Adipose tissue (tissue), 3 donors: ENCODE data around the gene ISCU. TPM values are rescaled to one million over a fixed set of nuclear protein-coding genes. Genes with fewer than 3 reads are reported as not detected.
"Not testable (repeated sequence)": the region's sequence is repeated elsewhere in the genome, so short reads cannot be mapped to it uniquely, and the experiment has no call there.

Experiments
- H3K27ac ChIP-seq: one replicate; pipeline ENCODE4 v1.5.1; 2013; ENCODE audit warnings: low read depth, low read length
- WGBS, 3 donors: extraction: QIAGEN DNeasy Blood & Tissue Kit; methylation state at CpG; one replicate each; pipeline ENCODE4 v1.1.7; 2013; 5-methylcytosine and 5-hydroxymethylcytosine counted together
- polyA plus RNA-seq, 3 donors: library from polyadenylated mRNA; stranded (reverse); fragments of 200-250 nt; gene quantifications; one replicate each; pipeline ENCODE4 v1.2.3, GENCODE V29; 2013
- donor health status: healthy with polysubstance abuse.
- donor health status: Bipolar disorder and iron deficiency.
- donor health status: healthy.

ISCU gene
- polyA plus RNA-seq, 3 donors: 59.0 to 267 (median 184) TPM

DNA sequence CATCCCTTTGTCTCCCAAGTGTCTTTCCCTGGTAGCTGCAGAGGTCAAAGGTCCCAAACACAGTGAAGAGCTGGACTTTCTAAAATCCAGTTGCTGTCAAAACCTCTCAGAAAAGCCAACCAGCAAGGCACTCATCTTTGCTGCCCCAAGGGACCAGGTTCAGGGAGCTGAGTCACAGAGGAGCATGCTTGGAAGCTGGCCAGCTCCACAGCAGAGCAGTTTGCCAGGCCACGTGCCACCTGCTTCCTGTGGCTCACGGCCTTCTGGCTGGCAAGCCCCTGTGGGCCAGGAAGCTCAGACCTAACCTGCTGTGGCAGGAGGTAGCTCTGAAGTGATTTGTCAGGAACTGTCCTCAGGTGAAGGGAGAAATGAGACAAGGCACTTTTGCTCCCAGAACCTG, 3.6 kb downstream of the ISCU start:
- WGBS, 3 donors: 10 to 13% (median 13%) methylated on average over 2 of the region's 2 CpGs
- no peak overlapping the region for H3K27ac ChIP-seq

DNA sequence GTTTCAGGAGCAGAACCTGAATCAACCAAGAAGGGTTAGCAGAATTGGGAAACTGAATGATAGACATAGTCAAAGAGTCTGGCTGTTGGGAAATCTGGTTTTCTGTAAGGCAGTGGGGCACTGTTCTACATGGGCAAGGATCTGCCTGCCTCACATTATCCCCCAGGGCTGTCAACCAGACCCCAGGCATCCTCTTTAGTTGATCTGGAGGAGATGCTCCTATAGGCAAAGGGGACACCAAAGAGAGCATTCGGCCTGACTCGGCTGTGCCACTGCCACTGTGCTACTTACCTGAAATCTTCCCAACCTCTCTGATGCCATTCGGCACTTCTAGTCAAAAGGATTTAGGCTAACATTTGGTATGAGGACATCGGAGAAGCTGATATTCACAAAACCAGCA, 4.1 kb downstream of the ISCU start:
- H3K27ac ChIP-seq: no peak overlapping the region
- 92 to 95% (median 95%) methylated on average over 4 of the region's 4 CpGs for whole genome bisulfite sequencing, 3 donors

DNA sequence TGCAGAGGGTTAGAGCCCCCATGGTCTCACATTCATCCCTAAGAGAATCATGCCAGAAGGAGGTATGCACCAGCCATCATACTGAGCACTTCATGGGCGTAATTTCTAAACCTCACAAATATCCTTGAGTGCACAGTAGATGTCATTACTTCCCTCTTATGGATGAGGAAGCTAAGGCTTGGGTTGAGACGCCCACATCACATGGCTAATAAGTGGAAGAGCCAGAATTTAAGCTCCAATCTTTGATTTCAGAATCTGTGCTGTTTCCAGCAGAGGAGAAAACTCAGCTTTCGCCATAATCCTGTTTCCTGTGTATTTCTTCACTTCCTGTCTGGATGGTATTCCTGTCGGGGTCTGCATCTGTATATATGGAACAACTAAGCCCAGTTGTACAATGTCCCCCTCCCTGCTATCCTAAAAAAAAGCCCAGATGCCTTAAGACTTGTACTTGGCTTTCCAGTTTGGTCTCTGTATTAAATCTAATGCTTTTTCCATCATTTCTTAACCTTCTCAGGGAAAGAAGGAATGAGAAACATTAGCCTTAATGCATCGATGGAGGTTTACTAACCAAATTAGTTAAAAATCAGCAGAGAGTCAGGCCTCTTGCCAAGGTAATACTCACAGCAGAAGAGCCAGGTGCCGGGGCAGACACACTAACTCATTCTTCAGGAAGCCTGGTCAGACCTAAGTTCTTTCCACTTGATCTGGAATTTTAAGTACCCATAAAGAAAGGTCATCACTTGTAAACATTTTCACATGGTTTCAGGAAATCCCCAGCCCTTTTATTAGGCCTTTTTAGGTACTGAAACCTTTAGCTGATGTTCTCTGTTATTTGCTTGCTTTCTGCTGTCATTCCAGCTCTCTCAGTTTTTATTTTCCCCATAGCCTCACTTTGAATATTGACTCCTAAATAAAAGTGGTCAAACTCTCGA, 5.3 kb downstream of the ISCU start:
- H3K27ac ChIP-seq: no peak overlapping the region
- WGBS, 3 donors: 50 to 68% (median 58%) methylated on average over 7 of the region's 7 CpGs

DNA sequence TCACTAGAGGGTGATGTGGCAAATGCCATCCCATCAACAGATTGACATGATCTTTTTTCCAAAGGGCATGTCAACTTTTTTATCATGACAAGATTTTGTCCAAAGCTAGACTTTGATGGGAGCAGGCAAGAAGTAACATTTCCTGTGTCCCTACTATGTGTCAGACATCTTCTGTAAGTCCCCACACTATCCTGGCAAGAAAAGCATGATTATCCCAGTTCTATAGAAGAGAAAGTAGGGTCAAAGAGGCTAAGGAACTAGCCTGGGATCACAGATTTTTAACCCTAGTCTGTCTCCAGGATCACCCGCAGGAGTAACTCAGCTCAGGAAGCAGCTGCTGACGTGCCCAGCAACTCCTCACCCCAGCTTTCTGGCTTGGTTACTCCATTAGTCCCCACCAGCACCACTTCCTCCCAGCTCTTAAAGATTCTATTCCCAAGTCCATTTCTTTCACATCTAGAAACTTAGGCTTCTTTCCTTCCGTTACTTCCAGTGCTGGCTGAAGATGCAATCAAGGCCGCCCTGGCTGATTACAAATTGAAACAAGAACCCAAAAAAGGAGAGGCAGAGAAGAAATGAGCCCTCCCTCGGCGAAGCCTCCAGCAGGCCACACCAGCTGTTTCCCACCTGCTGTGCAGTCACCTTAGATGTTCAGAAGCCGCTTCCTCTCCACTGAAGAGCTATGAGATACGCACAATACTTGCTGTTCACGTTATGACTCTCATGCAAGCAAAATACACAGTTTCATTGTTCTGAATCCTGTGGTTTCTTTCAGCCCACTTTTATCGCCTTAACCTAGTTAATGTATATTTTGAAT, 6.2 kb downstream of the ISCU start:
- H3K27ac ChIP-seq: no peak overlapping the region
- 74 to 86% (median 79%) methylated on average over 10 of the region's 10 CpGs for WGBS, 3 donors

DNA sequence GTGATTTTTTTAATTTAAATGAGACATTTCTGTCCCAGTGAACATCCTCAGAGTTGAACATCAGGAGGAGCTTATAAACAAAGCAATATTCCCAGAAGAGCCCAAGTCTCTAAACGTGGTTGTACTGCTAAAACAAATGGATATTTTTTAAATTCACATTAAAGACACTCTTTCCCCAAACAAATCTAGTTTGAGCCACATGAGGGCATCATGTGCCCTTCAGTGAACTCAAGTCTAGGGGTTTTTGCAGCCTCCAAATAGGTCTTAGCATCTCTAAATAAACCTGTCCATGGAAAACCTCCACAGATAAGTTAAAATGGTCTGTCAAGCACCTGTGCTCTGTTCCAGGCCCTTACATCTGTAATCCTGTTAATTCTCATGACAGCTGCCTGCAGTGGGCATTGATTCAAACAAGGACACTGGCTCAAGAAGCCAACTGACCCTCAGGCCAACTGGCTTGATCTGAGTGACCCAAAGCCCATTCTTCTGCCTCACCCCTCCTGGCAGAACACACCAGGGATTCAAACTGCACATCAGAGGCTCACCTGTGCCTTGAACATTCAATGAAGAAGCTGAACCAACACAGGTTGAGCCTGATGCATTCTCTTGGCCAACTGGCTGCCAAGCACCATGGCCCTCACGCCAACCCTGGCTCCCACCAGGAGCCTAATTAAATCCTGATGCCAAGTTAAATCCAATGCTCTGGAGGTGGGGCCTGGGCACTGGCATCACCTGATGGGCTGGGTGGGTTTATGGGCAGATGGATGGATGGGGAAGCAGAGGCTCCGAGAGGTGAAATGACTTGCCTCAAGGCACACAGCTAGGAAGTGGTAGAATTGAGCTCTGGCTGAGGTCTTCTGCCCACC, 8.6 kb downstream of the ISCU start:
- WGBS, 3 donors: 61 to 67% (median 63%) methylated on average over 3 of the region's 3 CpGs
- H3K27ac ChIP-seq: no peak overlapping the region

DNA sequence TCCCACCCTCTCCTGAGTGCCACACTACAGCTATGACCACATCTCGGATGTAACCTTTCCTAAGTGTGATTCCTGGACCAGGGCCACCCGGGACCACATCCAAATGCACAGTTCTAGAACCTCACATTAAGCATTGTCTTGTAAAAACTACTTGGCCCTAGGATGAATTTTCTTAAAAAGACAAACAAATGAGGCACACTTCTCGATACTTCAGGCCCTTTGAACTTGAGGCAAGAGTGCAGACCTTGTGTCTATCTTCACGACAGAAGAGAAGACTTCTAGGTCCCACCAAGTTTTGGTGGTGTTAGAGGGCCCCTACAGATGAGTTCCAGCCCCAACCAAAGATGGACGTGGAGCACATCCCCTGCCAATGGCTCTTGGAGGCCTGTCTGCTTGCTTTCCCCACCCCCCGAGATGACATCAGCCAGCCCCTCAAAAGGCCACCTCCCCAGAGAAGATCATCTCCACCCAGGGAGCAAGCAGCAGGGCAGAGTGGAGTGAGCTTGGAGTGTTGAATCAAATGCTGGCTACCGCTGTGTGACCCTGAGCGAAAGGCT, 9.3 kb downstream of the ISCU start:
- H3K27ac ChIP-seq: no peak overlapping the region
- 83 to 93% (median 89%) methylated on average over 8 of the region's 8 CpGs for WGBS, 3 donors

DNA sequence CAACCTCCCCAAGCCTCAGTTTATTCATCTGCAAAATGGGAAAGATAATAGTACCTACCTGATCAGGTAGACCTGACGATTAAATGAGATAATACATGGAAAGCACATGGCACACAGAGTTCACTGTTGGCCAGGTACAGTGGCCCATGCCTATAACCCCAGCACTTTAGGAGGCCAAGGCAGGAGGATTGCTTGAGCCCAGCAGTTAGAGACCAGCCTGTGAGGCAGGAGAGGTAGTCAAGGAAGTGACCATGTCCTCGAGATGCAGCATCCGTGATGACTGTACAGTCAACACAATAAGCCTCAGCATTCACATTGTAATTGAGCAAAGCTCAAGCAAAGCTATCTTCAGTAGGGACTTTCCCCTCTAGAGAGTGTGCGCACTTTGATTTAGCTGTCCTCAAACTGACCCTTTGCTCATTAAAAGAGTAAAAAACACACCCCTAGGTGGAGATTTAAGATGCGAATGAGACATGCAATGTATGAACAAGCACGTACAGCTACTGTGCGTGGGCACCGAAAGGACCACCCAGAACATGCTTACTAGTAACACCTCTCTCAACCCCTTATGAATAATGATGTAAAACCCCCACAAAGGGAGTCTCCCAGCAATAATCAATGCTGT, 9.9 kb downstream of the ISCU start:
- WGBS, 3 donors: 74 to 80% (median 74%) methylated on average over 8 of the region's 8 CpGs

DNA sequence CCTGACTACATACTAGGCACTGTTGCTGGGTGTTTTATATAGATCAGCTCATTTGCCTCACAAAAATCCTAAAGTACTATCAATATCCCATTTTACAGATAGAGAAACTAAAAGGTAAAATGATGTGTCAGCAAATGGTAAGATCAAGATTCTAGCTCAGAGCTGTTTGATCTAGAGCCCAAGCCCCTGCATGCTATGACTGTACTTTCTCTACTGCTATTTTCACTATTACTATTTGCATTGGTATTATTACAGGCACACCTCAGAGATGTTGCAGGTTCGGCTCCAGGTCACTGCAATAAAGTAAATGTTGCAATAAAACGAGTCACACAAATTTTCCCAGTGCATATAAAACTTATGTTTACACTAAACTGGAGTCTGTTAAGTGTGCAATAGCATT, 10.9 kb downstream of the ISCU start:
- no peak overlapping the region for H3K27ac ChIP-seq
- WGBS, 3 donors: 50 to 56% (median 55%) methylated on average over 2 of the region's 2 CpGs

More for the DNA sequence above, 9.9 kb downstream of the ISCU start:
- no peak overlapping the region for H3K27ac ChIP-seq

DNA sequence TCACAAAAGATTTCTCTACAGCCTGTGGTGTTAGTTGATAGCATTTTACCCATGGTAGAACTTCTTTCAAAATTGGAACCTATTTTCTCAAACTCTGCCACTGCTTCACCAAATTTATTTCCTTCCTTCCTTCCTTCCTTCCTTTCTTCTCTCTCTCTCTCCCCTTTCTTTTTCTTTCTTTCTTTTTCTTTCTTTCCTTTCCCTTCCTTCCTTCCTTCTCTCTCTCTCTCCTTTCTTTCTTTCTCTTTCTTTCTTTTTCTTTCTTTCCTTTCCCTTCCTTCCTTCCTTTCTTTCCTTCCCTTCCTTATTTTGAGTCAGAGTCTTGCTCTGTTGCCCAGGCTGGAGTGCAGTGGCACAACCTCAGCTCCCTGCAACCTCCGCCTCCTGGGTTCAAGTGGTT, 11.9 kb downstream of the ISCU start:
- H3K27ac ChIP-seq: not testable (repeated sequence)
- 88 to 96% (median 94%) methylated on average over 1 of the region's 1 CpG for WGBS, 3 donors

DNA sequence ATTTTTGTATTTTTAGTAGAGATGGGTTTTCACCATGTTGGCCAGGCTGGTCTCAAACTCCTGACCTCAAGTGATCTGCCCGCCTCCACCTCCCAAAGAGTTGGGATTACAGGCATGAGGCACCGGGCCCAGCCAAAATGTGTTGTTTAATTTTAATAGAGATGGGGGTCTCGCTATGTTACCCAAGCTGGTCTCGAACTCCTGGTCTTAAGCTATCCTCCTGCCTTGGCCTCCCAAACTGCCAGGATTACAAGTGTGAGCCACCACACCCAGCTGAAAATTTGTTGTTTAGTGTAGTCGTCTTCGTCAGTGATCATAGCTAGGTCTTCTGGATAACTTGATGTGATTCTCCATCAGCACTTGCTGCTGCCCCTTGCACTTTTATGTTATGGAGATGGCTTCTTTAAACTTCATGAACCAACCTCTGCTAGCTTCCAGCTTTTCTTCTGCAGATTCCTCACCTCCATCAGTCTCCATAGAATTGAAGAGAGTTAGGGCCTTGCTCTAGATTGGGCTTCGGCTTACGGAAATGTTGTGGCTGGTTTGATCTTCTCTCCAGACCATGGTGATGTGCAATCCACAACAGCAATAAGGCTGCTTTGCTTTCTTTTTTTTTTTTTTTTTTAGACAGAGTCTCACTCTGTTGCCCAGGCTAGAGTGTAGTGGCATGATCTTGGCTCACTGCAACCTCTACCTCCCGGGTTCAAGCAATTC, 13.0 kb downstream of the ISCU start:
- H3K27ac ChIP-seq: no peak overlapping the region
- 88 to 92% (median 91%) methylated on average over 9 of the region's 9 CpGs for WGBS, 3 donors

DNA sequence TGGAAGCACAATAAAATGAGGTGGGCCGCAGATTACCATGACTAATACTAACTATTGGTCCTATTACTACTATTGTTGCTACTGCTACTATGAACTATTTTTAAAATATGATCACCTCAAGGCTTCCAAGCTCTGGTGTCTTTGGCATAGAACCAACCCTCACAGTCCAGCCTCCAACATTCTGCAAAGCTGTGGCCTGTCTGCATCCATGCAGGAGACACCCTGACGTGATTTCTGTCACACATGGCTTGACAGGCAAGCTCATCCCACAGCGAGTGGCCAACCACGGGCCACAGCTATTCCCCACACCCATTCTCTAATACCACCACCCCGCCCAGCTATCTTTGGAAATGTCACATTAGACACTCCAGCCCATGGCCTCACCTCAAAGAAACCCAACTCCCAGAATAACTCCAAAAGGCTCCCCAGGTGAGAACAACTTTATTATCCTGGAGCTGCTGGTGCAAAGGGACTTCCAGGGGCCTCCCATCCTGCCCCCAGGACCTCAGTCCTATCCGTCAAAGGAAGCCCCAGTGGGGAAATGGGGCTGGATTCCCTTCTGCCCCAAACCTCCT, 14.4 kb downstream of the ISCU start:
- whole genome bisulfite sequencing, 3 donors: 60 to 61% (median 61%) methylated on average over 6 of the region's 6 CpGs
- no peak overlapping the region for H3K27ac ChIP-seq

DNA sequence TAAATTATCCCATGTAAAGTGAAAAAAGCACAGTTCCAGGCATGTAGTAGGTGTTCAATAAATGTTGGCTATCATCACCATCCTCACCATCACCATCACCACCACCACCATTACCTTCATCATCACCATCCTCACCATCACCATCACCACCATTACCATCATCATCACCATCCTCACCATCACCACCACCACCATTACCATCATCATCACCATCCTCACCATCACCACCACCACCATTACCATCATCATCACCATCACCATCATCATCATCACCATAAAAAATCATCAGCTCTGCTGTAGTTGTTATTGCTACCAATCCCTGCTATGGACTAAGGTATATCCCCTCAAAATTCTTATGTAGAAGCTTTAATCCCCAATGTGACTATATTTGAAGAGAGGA, 15.1 kb downstream of the ISCU start:
- no peak overlapping the region for H3K27ac ChIP-seq

DNA sequence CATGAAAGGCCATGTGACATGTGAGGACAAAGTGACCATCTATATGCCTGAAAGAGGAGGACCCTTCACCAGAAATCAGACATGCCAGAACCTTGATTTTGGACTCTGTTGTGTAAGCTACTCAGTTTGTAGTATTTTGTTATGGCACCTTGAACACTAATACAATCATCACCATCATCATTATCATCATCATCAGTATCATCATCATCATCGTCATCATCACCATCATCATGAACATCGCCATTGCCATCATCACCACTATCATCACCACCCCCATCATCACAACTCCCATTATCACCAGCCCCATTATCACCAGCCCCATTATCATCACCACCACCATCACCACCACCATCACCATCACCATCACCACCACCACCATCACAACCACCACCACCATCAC, 15.9 kb downstream of the ISCU start:
- H3K27ac ChIP-seq: no peak overlapping the region
- WGBS, 3 donors: 67 to 98% (median 98%) methylated on average over 2 of the region's 2 CpGs

DNA sequence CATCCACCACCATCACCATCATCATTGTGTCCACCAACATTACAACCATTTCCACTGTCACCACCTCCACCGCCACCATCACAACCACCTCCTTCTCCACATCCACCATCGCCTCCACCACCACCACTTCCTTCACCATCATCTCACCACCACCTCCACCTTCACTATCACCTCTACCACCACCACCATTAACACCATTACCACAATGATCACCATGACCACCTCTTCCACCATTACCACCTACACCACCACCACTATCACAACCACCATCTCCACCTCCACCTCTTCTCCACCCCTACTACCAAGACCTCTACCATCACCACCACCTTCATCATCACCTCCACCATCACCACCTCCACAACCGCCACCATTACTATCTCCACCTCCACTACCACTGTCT, 16.4 kb downstream of the ISCU start:
- H3K27ac ChIP-seq: no peak overlapping the region
- WGBS, 3 donors: 88 to 96% (median 92%) methylated on average over 3 of the region's 3 CpGs

DNA sequence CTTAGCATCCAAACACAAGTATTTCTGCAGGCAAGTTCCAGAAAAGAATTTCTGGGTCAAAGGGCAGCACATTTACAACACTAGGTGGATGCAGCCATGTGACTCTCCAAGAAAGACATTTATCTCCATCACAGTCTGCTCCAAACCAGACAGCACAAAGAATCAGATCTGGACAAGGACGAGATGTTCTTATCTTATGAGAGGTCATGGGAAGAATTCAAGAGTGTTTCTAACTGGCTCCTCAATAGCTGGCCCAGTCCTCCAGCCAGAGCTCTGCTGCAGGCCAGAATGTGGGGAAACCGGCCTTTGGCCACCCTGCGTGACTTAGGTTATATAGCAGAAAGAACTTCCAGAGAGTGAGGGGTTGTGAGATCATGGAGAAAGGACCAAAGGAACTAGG, 18.1 kb downstream of the ISCU start:
- H3K27ac ChIP-seq: no peak overlapping the region
- 51 to 62% (median 56%) methylated on average over 3 of the region's 3 CpGs for WGBS, 3 donors

DNA sequence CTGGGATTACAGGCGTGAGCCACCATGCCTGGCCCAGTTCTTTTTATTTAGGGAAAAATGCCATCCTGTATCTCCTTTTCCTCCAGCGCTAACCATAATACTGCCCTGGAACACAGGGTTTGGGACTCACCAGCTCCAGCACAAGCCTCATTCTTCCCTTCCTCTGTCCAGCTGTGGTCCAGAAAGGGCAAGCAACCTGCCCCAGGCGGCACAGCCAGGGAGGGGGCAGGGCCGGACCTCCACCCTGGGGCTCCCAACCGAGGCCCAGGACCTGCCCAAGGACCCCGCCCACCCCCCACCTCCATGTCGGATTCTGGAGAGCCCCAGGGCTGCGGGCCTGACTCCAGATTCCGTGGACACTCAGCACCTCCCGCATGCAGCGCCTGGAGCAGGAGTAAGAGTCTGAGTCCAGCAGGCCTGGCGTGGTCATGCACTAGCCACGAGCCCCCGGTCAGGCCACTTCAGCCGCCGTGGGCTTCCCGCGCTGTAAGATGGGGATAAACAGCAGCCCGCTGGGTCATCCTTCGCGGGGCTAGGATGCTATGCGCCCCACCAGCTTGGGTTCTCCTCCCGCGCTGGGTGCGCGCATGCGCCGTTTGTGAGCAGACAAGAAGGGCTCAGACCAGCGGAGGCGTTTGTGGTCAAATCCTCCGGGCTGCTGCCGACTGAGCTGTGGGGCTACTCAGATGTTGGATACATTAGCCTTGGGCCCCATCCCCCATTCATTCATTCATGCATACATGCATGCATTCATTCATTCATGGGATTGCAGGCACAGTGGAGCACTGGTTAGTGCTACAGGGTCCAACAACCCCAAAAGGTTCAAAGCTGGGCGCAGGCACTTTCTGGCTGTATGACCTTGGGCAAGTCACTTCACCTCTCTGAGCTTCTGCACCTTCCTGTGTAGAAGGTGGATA, 19.2 kb downstream of the ISCU start:
- H3K27ac ChIP-seq: no peak overlapping the region
- WGBS, 3 donors: 82 to 91% (median 87%) methylated on average over 32 to 33 of the region's 33 CpGs
